Activated CD4-positive, alpha-beta T cell treated with anti-CD3 and anti-CD28 coated beads, Interleukin-2, amount 50 U/mL, for 24 hours (primary cell): Measurements from ENCODE around the gene LMBR1.
A peak's percentile ranks its signal among the peaks of the same experiment; 100 is the strongest.
"Not testable (repeated sequence)": the region's sequence is repeated elsewhere in the genome, so short reads cannot be mapped to it uniquely, and the experiment has no call there.

ENCODE experiments used
- DNase-seq, 2 donors: peaks; one replicate each; pipeline ENCODE4 v3.0.0-alpha.2; 2020; ENCODE audit warnings: low read depth in 1 of 2, low spot score in 1 of 2

LMBR1 gene

GRCh38 chr7:156906200-156906649 is 13.2 kb upstream of the LMBR1 start:
- DNase-seq = no peak

GRCh38 chr7:156903232-156903909 is 10.4 kb upstream of the LMBR1 start:
- DNase-seq = no peak

GRCh38 chr7:156900093-156900492 is 7.1 kb upstream of the LMBR1 start:
- not testable (repeated sequence) for DNase-seq

- no peak for DNase-seq
These were observed 6.0 kb upstream of the LMBR1 start for GRCh38 chr7:156898938-156899337.

- no peak for DNase-seq
These were observed 4.7 kb upstream of the LMBR1 start for GRCh38 chr7:156897673-156898072.

- no peak for DNase-seq
These were observed 3.5 kb upstream of the LMBR1 start for GRCh38 chr7:156896388-156897022.

- DNase-seq = no peak
These were observed 2.2 kb upstream of the LMBR1 start for GRCh38 chr7:156895024-156895780.

- DNase-seq = peak; percentile 32 to 41
These were observed 742 bp downstream of the LMBR1 start for GRCh38 chr7:156892081-156892800.

- DNase-seq = no peak
These were observed 3.2 kb downstream of the LMBR1 start for GRCh38 chr7:156889746-156890145.

GRCh38 chr7:156889089-156889488 is 3.9 kb downstream of the LMBR1 start:
- no peak for DNase-seq

GRCh38 chr7:156886020-156886795 is 6.8 kb downstream of the LMBR1 start:
- no peak for DNase-seq

- no peak for DNase-seq
These were observed 11.3 kb downstream of the LMBR1 start for GRCh38 chr7:156881679-156882078.

- no peak for DNase-seq
These were observed 17.2 kb downstream of the LMBR1 start for GRCh38 chr7:156875766-156876165.

GRCh38 chr7:156868363-156868762 is 24.6 kb downstream of the LMBR1 start:
- not testable (repeated sequence) for DNase-seq

- DNase-seq = no peak
These were observed 27.5 kb downstream of the LMBR1 start for GRCh38 chr7:156865493-156865892.

- DNase-seq = not testable (repeated sequence)
These were observed 31.0 kb downstream of the LMBR1 start for GRCh38 chr7:156862022-156862421.

GRCh38 chr7:156861212-156861611 is 31.8 kb downstream of the LMBR1 start:
- no peak for DNase-seq

- DNase-seq = not testable (repeated sequence)
These were observed 32.9 kb downstream of the LMBR1 start for GRCh38 chr7:156860099-156860498.

GRCh38 chr7:156858523-156858922 is 34.5 kb downstream of the LMBR1 start:
- no peak for DNase-seq

- DNase-seq = no peak
These were observed 35.2 kb downstream of the LMBR1 start for GRCh38 chr7:156857757-156858156.

GRCh38 chr7:156854654-156855053 is 38.3 kb downstream of the LMBR1 start:
- no peak for DNase-seq
